ENCODE measurements around the gene GNG3. TPM values are rescaled to one million over a fixed set of nuclear protein-coding genes. Genes with fewer than 3 reads are reported as not detected.
A peak's percentile ranks its signal among the peaks of the same experiment; 100 is the strongest.

The GNG3 gene
- total RNA-seq, 1 donor from 2014 or later: not detected

- H3K4me3 ChIP-seq: peak within 1 kb of the TSS; percentile 78 to 100
- intact Hi-C loops (cut with DNase I): loop anchor here (1.0 to 5.0 kb wide), 4 partner anchors 14 to 77 kb away; partner anchors contain the start of genes C11orf98, CSKMT, INTS5 and MTA2
- no peaks in the 10 kb centered on the region for H3K9me3 ChIP-seq
- DNase-seq (ENCODE audit: low spot score in 2 of 2): peak; percentile 55 to 95
- H3K27ac ChIP-seq: peak within 1 kb of the TSS; percentile 96
- TF ChIP-seq, protein P1, sequence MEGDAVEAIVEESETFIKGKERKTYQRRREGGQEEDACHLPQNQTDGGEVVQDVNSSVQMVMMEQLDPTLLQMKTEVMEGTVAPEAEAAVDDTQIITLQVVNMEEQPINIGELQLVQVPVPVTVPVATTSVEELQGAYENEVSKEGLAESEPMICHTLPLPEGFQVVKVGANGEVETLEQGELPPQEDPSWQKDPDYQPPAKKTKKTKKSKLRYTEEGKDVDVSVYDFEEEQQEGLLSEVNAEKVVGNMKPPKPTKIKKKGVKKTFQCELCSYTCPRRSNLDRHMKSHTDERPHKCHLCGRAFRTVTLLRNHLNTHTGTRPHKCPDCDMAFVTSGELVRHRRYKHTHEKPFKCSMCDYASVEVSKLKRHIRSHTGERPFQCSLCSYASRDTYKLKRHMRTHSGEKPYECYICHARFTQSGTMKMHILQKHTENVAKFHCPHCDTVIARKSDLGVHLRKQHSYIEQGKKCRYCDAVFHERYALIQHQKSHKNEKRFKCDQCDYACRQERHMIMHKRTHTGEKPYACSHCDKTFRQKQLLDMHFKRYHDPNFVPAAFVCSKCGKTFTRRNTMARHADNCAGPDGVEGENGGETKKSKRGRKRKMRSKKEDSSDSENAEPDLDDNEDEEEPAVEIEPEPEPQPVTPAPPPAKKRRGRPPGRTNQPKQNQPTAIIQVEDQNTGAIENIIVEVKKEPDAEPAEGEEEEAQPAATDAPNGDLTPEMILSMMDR (IDR thresholded peaks at IDR 0.05): no peak
- no peaks in the 10 kb centered on the region for H3K27me3 ChIP-seq
- H3K36me3 ChIP-seq: peaks cover 21 to 27% of the 10 kb centered on the region in 2 donors
- H3K4me1 ChIP-seq: peaks cover 7 to 11% of the 10 kb centered on the region in 2 donors
Observed at GRCh38 chr11:62678770-62679696, 28.4 kb upstream of the GNG3 start, which contains the start of gene UBXN1. UBXN1 (minus strand) TSS chr11:62679073; CDS start chr11:62678923, 150 bp downstream.

GRCh38 chr11:62680825-62681240 is 26.6 kb upstream of the GNG3 start:
- Histone ChIP-seq H3K27ac (no peak overlapping the region), H3K4me1 (peaks cover 7 to 11% of the 10 kb centered on the region in 2 donors), H3K27me3 (no peaks in the 10 kb centered on the region), H3K36me3 (peaks cover 14 to 17% of the 10 kb centered on the region in 2 donors), H3K9me3 (no peaks in the 10 kb centered on the region), H3K4me3 (no peak overlapping the region)
- TF ChIP-seq, protein P1 (IDR thresholded peaks at IDR 0.05): peak in 2 of 3 experiments; percentile 24 to 37
- intact Hi-C loops (cut with DNase I): no loop called here
- DNase-seq (ENCODE audit: low spot score in 2 of 2): no peak

GRCh38 chr11:62682518-62682917 is 25.0 kb upstream of the GNG3 start:
- H3K9me3 ChIP-seq: no peaks in the 10 kb centered on the region
- H3K36me3 ChIP-seq: peaks cover 0 to under 1% of the 10 kb centered on the region in 2 donors
- TF ChIP-seq, protein P1 (IDR thresholded peaks at IDR 0.05): no peak
- intact Hi-C loops (cut with DNase I): no loop called here
- H3K4me1 ChIP-seq: peaks cover 7 to 11% of the 10 kb centered on the region in 2 donors
- no peak overlapping the region for H3K27ac ChIP-seq
- no peaks in the 10 kb centered on the region for H3K27me3 ChIP-seq
- no peak overlapping the region for H3K4me3 ChIP-seq
- DNase-seq (ENCODE audit: low spot score in 2 of 2): no peak

GRCh38 chr11:62687508-62688396 is 19.7 kb upstream of the GNG3 start:
- Histone ChIP-seq H3K4me1 (no peaks in the 10 kb centered on the region), H3K27me3 (no peaks in the 10 kb centered on the region), H3K9me3 (no peaks in the 10 kb centered on the region), H3K27ac (no peak overlapping the region), H3K4me3 (peak overlapping the region; percentile 36 to 43), H3K36me3 (peaks cover 25 to 30% of the 10 kb centered on the region in 2 donors)
- TF ChIP-seq, protein P1 (IDR thresholded peaks at IDR 0.05): no peak
- no peak for DNase-seq (ENCODE audit: low spot score in 2 of 2)
- intact Hi-C loops (cut with DNase I): no loop called here

- peak overlapping the region; percentile 36 to 43 for H3K4me3 ChIP-seq
Observed at GRCh38 chr11:62688491-62688890, 19.0 kb upstream of the GNG3 start.

More at GRCh38 chr11:62688491-62688890, 19.0 kb upstream of the GNG3 start:
- Histone ChIP-seq H3K27ac (no peak overlapping the region), H3K27me3 (no peaks in the 10 kb centered on the region), H3K9me3 (no peaks in the 10 kb centered on the region), H3K36me3 (peaks cover 25 to 33% of the 10 kb centered on the region in 2 donors), H3K4me1 (no peaks in the 10 kb centered on the region)
- intact Hi-C loops (cut with DNase I): no loop called here
- TF ChIP-seq, protein P1 (IDR thresholded peaks at IDR 0.05): no peak
- no peak for DNase-seq (ENCODE audit: low spot score in 2 of 2)
